MM.1S (cell line): Measurements from ENCODE around the gene GYS2.

ENCODE experiments used
- DNase-seq: peaks from one replicate; pipeline ENCODE4 v3.0.0-alpha.2; 2015
- H2AFZ ChIP-seq: fragments of 300-600 bp; sonication (generic); 2 replicates; pipeline ENCODE4 v1.6.0; 2016; ENCODE audit warnings: antibody characterized with exemption, low read length
- H3F3A ChIP-seq: fragments of 300-600 bp; sonication (generic); 2 replicates; pipeline ENCODE4 v1.6.1; 2016; ENCODE audit warnings: mild to moderate bottlenecking, antibody characterized with exemption, low read length, moderate library complexity, mixed read lengths; ENCODE audit not compliant: insufficient read depth
- H3K27ac ChIP-seq: fragments of 300-600 bp; sonication (generic); 2 replicates; pipeline ENCODE4 v1.5.1; 2016; ENCODE audit warnings: mild to moderate bottlenecking, low read length
- H3K27me3 ChIP-seq: fragments of 300-600 bp; sonication (generic); replicated peaks from 2 replicates; pipeline ENCODE4 v1.6.0; 2016; ENCODE audit warnings: low read length; ENCODE audit not compliant: insufficient read depth
- H3K36me3 ChIP-seq: fragments of 300-600 bp; sonication (generic); replicated peaks from 2 replicates; pipeline ENCODE4 v1.6.1; 2016; ENCODE audit warnings: mild to moderate bottlenecking, low read length, mixed read lengths; ENCODE audit not compliant: insufficient read depth
- H3K4me1 ChIP-seq: fragments of 300-600 bp; sonication (generic); 2 replicates; pipeline ENCODE4 v1.6.1; 2016; ENCODE audit warnings: low read length, mixed read lengths
- H3K4me2 ChIP-seq: fragments of 300-600 bp; sonication (generic); 2 replicates; pipeline ENCODE4 v1.6.0; 2016; ENCODE audit warnings: low read depth, low read length
- H3K4me3 ChIP-seq: fragments of 300-600 bp; sonication (generic); 2 replicates; pipeline ENCODE4 v1.5.1; 2016; ENCODE audit warnings: low read length, mixed read lengths
- H3K79me2 ChIP-seq: fragments of 300-600 bp; sonication (generic); 2 replicates; pipeline ENCODE4 v1.6.1; 2016; ENCODE audit warnings: mixed run types, low read length, mixed read lengths
- H3K9ac ChIP-seq: fragments of 300-600 bp; sonication (generic); 2 replicates; pipeline ENCODE4 v1.6.1; 2016; ENCODE audit warnings: low read length, mixed read lengths
- H3K9me2 ChIP-seq: fragments of 300-600 bp; sonication (generic); replicated peaks from 2 replicates; pipeline ENCODE4 v1.6.1; 2016; ENCODE audit warnings: mild to moderate bottlenecking, low read length, mixed read lengths; ENCODE audit not compliant: insufficient read depth
- H3K9me3 ChIP-seq: fragments of 300-600 bp; sonication (generic); replicated peaks from 2 replicates; pipeline ENCODE4 v1.6.1; 2016; ENCODE audit warnings: mild to moderate bottlenecking, low read length, mixed read lengths; ENCODE audit not compliant: insufficient read depth
- H4K20me1 ChIP-seq: fragments of 300-600 bp; sonication (generic); 2 replicates; pipeline ENCODE4 v1.6.1; 2016; ENCODE audit warnings: mild to moderate bottlenecking, low read length, moderate library complexity, mixed read lengths; ENCODE audit not compliant: insufficient read depth
- EZH2 ChIP-seq: fragments of 300-600 bp; sonication (generic); optimal IDR thresholded peaks from 2 replicates; pipeline ENCODE3; 2017; ENCODE audit warnings: low read depth, mild to moderate bottlenecking, antibody characterized with exemption, low read length, mixed read lengths
- EZH2phosphoT487 ChIP-seq: fragments of 300-600 bp; sonication (generic); IDR thresholded peaks from 2 replicates; pipeline ENCODE4 v1.6.1; 2018; ENCODE audit warnings: antibody characterized with exemption, low read length
- TF ChIP-seq, protein P1 (sequence below): fragments of 300-600 bp; sonication (generic); IDR thresholded peaks from 2 replicates; pipeline ENCODE4 v1.5.1; 2016; ENCODE audit warnings: antibody characterized with exemption, low read length, mixed read lengths

Gene GYS2

DNA sequence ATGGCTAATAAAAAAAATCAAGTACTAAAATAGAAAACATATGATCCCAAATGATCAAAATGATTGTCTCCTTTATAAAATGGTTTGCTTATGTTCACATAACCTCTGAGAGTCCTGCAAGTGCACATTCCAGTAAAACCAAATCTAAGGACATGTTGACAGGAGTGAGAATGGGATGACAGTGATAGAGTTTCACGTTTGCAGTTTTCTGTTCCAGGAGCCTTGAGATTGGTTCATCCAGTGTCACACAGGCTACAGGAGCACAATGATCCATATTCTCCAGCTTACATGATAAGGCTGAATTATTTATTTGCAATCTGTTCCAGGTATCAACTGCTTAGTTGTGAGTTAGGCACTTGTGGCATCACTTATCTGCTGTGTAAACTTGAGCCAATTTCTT lies 1.5 kb upstream of the GYS2 start:
- Histone ChIP-seq H2AFZ (no peak overlapping the region), H3K9me3 (no peaks in the 10 kb centered on the region), H3K27me3 (no peaks in the 10 kb centered on the region), H3K36me3 (no peaks in the 10 kb centered on the region), H3K79me2 (no peaks in the 10 kb centered on the region), H3K4me1 (no peaks in the 10 kb centered on the region), H3K4me3 (no peak overlapping the region), H3K27ac (no peak overlapping the region), H3K9ac (no peak overlapping the region), H3K4me2 (no peak overlapping the region), H3K9me2 (no peaks in the 10 kb centered on the region), H3F3A (no peaks in the 10 kb centered on the region), H4K20me1 (no peaks in the 10 kb centered on the region)
- no peak for DNase-seq
- TF ChIP-seq, protein P1, sequence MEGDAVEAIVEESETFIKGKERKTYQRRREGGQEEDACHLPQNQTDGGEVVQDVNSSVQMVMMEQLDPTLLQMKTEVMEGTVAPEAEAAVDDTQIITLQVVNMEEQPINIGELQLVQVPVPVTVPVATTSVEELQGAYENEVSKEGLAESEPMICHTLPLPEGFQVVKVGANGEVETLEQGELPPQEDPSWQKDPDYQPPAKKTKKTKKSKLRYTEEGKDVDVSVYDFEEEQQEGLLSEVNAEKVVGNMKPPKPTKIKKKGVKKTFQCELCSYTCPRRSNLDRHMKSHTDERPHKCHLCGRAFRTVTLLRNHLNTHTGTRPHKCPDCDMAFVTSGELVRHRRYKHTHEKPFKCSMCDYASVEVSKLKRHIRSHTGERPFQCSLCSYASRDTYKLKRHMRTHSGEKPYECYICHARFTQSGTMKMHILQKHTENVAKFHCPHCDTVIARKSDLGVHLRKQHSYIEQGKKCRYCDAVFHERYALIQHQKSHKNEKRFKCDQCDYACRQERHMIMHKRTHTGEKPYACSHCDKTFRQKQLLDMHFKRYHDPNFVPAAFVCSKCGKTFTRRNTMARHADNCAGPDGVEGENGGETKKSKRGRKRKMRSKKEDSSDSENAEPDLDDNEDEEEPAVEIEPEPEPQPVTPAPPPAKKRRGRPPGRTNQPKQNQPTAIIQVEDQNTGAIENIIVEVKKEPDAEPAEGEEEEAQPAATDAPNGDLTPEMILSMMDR, result no peak
- TF ChIP-seq EZH2phosphoT487, result no peak
- TF ChIP-seq EZH2, result no peak

DNA sequence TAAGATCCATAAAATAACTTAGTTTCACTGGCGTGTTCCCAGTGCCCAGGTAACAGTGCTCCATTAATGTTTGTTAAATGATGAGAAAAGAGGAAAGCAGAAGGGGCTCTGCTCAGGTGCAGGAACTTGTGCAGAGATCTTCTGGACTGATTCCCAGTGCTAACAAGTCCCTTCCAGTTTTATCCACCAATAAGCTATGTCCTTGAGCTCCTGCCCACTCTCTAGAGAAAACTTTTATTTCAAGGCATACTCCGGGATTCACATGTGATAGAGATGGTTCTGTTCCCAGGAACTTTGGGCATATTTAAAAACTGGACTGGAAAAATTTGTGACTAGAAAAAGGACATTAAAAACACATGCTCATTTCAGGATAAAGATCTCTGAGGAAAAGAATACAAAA lies 1.9 kb downstream of the GYS2 start:
- no peaks in the 10 kb centered on the region for H3K4me1 ChIP-seq
- H3K27me3 ChIP-seq, result no peaks in the 10 kb centered on the region
- no peak overlapping the region for H3K27ac ChIP-seq
- no peaks in the 10 kb centered on the region for H4K20me1 ChIP-seq
- no peak overlapping the region for H3K4me2 ChIP-seq
- H3K36me3 ChIP-seq, result no peaks in the 10 kb centered on the region
- H3F3A ChIP-seq, result no peaks in the 10 kb centered on the region
- TF ChIP-seq, protein P1, result no peak
- TF ChIP-seq EZH2phosphoT487 (no peak), EZH2 (no peak)
- no peaks in the 10 kb centered on the region for H3K9me3 ChIP-seq
- H3K9me2 ChIP-seq, result no peaks in the 10 kb centered on the region
- H3K79me2 ChIP-seq, result no peaks in the 10 kb centered on the region
- DNase-seq, result no peak
- H2AFZ ChIP-seq, result no peak overlapping the region
- H3K9ac ChIP-seq, result no peak overlapping the region
- no peak overlapping the region for H3K4me3 ChIP-seq

DNA sequence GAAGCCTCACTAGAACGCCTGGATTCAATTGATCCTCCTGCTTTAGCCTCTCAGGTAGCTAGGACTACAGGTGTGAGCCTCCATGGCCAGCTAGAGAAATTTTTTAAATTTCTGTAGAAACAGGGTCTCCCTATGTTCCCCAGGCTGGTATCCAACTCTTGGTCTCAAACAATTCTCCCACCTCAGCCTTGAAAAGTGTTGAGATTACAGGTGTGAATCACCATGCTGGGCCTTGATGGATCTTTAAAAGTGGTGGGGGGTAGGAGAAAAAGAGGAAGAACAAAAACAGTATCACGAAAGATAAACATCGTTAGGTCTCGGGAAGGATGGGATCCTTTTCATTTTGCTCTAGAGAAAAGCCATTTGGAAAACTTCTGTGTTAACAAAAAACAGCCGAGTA lies 4.5 kb downstream of the GYS2 start:
- H3K36me3 ChIP-seq, result no peaks in the 10 kb centered on the region
- no peak overlapping the region for H3K9ac ChIP-seq
- no peak overlapping the region for H3K4me3 ChIP-seq
- no peaks in the 10 kb centered on the region for H3K9me3 ChIP-seq
- H3K79me2 ChIP-seq, result no peaks in the 10 kb centered on the region
- no peaks in the 10 kb centered on the region for H3K27me3 ChIP-seq
- H2AFZ ChIP-seq, result no peak overlapping the region
- TF ChIP-seq EZH2 (no peak), EZH2phosphoT487 (no peak)
- TF ChIP-seq, protein P1, result no peak
- no peak overlapping the region for H3K27ac ChIP-seq
- no peaks in the 10 kb centered on the region for H3K4me1 ChIP-seq
- H3K4me2 ChIP-seq, result no peak overlapping the region
- no peaks in the 10 kb centered on the region for H3K9me2 ChIP-seq
- H4K20me1 ChIP-seq, result no peaks in the 10 kb centered on the region
- H3F3A ChIP-seq, result no peaks in the 10 kb centered on the region
- DNase-seq, result no peak
